Measurements from ENCODE around the gene GULP1.

Gene GULP1

DNA sequence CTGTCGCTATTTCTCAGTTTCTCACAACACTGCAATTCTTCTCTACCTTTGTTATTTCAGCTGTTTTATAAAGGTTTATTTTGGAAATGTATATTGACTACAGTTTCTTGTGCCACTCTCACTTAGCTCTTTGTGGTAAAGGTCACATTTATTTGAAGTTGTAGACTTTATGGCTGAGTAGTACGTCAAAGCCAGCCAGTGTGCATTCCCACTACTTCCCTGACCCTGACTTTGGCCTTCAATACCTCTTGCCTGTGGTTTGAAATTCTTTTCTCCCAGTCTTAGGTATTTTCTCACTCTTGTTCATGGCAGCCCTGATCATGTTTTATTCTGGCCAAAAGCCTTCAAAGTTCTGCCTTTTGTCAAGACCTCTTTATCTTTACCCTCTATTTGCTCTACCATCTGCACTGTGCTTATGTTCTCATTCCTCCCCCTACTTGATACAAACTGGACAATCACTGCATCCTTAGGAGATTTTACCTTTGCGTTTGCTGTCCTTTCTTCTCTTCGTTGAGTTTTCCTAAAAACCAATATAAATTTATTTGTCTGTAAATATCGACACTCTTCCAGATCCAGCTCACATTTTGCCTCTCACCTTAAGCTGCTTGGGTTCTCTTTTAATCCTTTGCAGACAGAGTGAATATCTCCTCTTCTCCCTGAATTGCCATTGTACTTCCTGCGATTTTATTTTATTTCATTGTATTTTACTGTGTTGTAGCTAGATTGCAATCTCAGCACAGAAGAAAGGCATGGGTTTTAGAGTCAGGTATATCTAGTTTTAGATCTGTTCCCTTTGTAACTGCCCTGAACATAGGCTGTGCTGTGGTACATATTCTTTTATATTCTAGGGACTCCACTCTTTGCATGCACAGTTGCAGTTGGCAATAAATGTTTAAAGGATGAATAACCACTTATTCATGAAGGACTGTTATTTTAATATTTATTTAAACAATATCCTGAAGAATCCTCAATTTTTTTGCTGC lies 31.2 kb downstream of the GULP1 start:
- DNase-seq (ENCODE audit: low read depth, low spot score): peak; percentile 84

GRCh38 chr2:188324067-188324466 lies 32.4 kb downstream of the GULP1 start:
- DNase-seq (ENCODE audit: low read depth, low spot score): no peak

DNA sequence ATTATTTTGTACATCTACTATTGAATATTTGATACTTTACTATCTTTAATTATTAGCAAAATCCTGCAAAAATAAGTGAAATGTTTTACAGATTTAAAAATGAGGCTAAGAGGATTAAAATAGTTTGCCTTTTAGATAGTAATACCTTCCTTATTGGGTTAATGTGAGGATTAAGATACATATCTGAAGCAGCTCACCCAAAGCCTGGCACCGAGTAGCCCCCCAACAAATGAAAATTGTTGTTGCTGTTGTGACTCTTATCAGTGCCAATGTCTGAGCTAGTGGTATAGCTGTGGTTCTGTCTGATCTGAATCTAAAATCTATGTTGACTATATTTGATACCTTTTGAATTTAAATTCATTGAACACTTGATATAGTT lies 34.6 kb downstream of the GULP1 start:
- no peak for DNase-seq (ENCODE audit: low read depth, low spot score)

DNA sequence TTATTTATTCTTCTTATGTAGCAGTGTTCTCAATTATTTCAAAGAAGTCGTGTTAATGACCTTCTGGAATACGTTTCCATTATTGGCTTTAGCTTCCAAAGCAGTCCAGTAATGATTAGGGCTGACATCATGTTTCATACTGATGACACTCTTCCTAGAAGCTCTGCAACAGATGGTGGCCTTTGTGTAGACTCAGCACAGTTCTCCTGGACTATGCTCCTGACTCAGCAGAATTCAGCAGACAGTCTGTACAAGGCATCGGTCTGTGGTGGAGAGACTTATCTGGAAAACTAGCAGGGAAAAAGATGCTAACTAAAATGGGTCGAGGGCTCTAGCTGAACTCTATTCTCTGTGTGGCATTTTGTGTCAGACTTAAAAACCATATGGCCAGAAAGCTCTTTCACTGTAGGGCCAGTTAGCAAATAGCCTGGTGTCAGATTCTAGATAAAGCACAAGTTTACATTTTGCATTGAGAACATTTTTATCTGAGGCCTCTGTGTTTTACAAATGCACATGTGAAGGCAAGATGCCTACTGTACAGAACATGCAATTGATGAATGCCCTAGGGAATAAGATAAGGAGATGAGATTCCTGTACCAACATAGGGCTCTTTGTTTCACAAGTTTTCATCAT lies 35.1 kb downstream of the GULP1 start:
- DNase-seq (ENCODE audit: low read depth, low spot score): no peak

- no peak for DNase-seq (ENCODE audit: low read depth, low spot score)
Measured at GRCh38 chr2:188327518-188328213, 36.0 kb downstream of the GULP1 start.

DNA sequence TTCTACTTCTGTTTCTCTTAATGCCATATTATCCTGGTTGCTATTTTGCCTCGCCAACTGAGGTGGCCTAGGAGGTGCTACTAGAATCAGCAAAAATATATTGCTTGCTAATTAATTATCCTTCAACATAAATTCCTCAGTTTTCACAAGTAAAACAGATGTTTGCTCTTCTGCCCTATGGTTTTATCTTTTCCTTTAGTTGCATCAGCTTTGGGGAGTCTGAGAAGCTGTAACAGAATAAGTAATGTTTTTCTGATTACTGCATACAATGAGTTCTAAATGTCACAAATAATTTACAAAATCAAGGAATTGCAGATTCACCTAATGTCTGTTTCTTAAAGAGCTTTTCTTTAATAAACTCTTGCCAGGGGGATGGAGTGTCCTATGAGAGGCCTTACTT lies 36.7 kb downstream of the GULP1 start:
- no peak for DNase-seq (ENCODE audit: low read depth, low spot score)

DNA sequence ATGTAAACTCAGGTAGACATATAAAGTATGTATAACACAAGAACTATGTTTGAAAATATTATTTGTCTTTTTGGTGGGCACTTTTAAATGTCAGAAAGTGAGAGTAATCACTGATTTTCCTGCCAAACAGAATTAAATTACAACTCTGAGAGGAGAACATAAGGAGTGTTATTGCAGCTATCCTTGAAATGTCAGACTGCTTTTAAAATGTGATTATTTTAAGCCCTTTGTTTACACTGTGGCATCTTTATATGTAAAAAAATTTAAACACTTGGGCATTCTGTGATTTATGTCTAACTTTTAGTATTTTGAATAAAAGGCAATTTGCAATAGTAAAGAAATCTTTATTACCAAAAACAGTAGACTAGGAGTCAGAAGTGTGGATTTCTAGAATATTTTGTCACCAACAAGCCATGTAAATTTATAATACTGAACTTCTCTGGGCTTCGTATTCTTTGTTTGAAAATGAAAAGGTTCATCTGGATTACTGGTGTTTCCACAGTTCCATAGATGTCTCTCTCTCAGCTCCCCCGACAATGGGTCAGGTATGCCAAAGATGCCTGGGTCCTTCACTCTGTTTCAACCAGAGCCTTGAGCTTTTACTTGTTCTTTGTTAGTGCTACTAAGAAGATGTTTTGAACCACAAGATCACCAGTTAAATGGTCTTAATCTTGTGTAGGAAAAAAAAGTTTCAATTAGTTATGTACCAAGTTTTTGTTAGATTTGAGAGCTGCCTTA lies 38.8 kb downstream of the GULP1 start:
- no peak for DNase-seq (ENCODE audit: low read depth, low spot score)

DNA sequence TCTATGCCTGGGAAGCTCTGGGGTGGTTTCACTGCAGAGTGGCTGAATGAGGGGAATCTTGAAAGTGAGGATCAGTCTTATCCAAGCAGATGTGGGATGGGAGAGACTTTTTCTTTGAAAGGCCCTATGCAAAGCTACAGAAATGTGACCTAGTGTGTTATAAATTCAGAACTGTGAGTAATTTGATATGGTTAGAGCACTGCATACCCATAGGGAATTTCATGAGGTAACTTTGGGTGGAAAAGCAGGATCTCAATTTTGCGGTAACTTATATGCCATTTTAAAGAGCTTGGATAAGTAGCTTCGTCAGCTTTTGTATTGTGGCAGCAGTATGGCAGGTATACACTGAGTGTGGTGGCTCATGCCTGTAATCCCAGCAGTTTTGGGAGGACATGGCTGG lies 40.9 kb downstream of the GULP1 start:
- no peak for DNase-seq (ENCODE audit: low read depth, low spot score)

DNA sequence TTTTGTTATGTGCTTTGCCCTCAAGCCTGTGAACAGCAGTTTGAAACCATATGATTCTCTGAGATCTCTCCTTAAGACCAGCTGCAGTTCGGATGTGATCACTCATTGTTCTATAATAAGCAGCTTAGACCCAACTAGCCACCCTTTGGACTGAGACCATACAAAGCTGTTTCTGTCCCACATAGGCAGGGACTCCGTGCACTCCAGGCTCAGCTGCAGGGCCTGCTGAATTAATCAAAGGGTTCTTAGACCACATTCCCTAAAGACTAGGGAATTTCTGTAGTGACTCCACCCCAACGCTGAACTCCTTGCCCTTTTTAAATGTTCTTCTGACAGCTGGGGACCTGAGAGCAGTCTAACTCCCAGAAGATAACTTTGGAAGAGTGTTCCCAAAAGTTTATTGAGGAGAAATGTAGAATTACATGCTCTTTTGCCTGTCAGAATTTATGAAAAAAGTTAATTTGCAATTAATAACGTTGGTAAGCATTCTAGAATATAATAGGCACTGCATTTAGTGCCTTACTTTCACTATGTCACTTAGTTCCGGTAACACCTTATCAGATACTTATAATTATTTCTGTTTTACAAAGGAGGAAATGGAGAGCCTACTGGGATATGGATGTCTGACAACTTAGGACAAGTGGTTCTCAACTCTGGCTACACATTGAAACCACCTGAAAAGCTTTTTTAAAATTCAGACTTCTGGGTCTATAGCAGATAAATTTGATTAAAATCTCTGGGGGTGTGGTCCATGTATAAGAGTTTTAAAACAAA lies 42.3 kb downstream of the GULP1 start:
- peak; percentile 32 for DNase-seq (ENCODE audit: low read depth, low spot score)

DNA sequence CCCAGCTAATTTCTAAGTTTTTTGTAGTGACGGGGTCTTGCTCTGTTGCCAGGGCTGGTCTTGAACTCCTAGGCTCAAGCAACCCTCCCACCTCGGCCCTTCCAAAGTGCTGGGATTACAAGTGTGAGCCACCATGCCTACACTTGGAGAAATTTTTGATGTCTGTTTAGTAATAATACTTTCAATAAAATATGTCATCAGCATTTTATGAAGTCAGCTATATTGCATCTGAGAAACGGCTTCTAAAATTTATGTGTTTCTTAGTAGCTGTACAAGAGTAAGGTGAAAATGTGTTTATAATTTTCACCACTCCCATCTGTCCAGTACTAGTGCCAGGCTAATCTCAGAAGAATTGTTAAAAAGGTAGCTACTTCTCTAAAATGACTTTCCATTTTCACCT lies 46.8 kb downstream of the GULP1 start:
- DNase-seq (ENCODE audit: low read depth, low spot score): no peak

DNA sequence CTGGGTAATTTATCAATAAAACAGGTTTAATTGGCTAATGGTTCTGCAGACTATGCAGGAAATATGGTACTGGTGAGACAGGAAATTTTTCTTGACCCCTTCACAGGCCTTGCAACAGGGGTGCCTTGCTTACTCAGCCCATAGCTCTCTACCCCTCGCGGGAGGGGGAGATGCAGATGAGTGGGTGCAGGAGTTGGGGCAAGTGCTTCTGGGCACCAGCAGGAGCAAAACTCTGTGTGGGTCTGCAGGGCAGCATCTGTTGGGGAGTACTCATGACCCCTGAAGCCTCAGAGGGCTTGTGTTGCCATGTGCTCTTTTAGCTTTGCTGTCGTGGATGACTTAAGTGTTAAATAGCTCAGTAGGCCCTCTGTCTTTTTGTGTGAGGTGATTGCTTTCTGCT lies 48.6 kb downstream of the GULP1 start:
- no peak for DNase-seq (ENCODE audit: low read depth, low spot score)

DNA sequence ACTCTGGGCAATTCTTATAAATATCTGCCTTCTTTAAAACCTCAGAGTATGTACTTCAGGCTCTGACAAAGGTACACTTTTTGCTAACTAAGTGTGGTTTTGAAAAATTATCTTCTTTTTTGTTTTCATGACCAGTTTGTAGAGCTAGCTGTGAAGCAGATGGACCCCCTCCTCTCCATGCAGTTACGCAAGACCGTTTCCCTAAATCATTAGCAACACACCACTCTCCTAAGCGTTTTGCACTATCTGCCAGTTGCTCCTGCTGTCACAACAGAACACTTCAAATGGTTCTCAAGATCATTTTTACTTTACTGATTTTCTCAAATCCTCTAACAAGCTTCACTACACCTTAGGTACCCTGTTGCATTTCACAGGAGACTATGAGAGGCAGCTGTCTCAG lies 53.3 kb downstream of the GULP1 start:
- DNase-seq (ENCODE audit: low read depth, low spot score): peak; percentile 35

GRCh38 chr2:188345426-188345825 lies 53.8 kb downstream of the GULP1 start:
- DNase-seq (ENCODE audit: low read depth, low spot score): peak; percentile 66

DNA sequence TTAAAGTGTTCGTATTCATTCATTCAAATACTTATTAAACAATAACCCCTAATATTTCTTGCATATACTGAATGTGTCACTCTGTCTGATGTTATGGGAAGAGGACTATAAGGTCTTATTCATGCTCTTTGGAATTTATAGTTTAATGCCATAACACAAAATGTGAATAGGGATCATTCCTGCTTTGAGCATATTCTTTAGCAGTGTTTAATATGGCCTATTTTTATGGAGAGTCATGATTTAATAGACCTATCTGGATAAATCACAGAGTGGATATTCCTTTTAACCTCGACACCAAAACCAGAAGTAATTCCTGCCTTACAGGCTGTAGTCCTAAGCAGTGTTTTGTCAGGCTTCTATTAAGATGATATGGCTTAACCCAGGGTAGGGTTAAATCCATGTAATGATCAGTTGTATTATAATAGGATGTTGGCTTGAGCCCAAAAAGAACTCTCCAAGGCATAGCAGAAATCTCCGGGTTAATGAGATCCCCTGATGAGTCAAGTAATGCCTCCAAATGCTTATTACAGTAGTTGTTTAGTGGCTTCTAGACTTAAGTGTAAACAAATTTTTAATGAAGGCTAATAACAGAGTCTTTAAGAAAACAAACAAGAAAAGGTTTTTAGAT lies 54.3 kb downstream of the GULP1 start:
- DNase-seq (ENCODE audit: low read depth, low spot score): peak; percentile 26

DNA sequence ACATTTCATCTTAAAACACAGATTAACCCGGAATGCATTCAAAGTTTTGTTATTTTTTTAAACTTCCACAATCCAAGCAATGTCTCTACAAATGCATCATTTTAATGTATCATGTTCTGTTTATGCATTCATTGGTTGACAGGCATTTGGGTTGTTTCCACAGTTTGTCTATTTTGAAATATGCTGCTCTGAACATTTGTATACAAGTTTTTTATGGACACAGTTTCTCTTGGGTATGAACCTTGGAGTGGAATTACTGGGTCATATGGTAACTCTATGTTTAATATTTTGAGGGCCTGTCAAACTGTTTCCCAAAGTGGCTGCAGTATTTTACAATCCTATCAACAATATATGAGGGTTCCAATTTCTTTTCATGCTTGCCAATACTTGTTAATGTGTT lies 57.3 kb downstream of the GULP1 start:
- DNase-seq (ENCODE audit: low read depth, low spot score): no peak

GRCh38 chr2:188353282-188353681 lies 61.6 kb downstream of the GULP1 start:
- no peak for DNase-seq (ENCODE audit: low read depth, low spot score)

- DNase-seq (ENCODE audit: low read depth, low spot score): no peak
Measured at GRCh38 chr2:188360485-188361263, 69.0 kb downstream of the GULP1 start.

DNA sequence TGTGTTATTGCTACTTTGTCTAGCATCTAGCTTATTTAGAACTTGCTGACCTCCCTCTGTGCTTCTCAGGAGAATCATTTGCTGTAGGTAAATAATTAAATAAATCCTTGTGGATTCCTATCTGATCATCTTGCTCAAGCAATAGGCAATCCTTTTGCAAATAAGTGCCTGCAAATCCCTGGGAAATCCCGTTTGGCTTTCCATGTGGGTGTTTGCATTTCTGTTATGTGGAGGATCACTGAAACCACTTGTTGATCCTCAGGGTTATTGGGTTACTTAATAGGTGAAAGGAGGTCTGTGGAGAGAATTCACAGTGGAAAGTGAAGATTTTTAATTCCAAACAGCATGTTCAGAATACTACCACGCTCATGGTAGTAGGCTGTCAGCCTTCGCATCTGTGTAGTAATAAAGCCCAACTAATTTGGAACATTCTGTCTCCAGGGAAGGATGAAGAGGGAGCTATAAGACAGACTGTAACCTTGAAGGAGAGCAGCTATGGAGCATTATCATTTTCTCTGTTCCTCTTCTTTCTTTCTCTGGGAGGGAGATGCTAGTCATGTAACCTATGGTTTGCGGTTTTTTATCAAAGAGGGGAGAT lies 72.5 kb downstream of the GULP1 start:
- DNase-seq (ENCODE audit: low read depth, low spot score): no peak

DNA sequence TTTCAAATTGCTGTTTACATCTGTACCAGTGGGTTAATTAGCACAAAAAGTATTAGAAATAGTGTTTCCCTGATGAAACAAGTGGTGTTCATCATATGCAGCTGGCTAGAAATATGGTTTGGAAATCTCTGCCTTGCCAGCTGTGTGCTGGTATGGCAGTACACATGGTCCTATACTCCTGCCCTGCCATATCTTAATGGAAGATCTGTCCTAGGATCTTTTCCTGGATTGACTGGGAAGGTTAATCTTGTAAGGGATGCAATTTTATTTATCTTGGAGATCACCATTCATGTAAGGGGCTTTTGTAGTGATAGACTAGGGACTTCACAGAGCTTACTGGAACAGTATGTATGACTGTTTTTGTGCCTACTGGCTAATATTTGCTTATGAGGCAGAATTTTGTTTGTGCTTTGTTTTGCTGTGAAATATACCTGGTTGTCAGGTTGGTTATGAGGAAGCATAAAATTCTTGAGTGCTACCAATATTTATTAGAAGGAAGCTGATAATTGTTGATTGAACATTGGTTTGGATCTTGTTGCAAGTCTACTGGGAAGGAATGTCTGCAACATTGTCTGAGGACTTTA lies 73.5 kb downstream of the GULP1 start:
- DNase-seq (ENCODE audit: low read depth, low spot score): no peak

All from astrocyte of the hippocampus (primary cell).